GM18507 (cell line): ENCODE measurements around the gene PTGFRN.

Source experiments
- DNase-seq: peaks from one replicate; pipeline ENCODE4 v3.0.0; 2011; ENCODE audit warnings: low read depth; ENCODE audit not compliant: insufficient read length; ENCODE audit errors: extremely low spot score
- FAIRE-seq: peaks from 2 replicates; lab custom pipeline; 2011; peaks lifted over from hg19 to GRCh38; lab: Jason Lieb, UNC

Gene PTGFRN

GRCh38 chr1:116989835-116990234 lies 80.1 kb downstream of the PTGFRN start:
- DNase-seq (no peak), FAIRE-seq (no peak)

DNA sequence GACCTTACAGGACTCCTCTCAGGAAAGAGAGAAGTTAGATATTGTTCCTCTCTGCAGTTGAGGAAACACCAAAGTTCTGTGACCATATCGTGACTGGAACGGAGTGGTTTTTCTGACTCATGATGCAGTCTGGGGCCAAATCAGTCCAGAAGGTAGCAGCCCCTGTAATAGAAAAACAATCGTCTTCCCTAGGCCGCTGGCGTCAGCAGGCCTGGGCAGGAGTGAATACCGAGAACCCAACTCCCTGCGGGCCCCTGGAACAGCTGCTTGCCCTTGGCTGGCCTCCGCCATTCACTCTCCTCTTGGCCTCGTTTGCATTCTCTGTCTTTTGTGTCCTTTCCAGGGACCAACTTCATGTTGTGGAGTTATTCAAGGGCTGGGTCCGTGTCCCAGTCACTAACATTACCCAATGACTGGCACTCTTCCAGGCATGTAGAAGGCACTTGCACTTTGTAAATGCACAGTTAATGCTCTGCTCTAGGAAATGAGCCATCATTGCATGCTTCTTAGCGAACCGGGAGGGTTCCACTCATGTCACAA lies 81.0 kb downstream of the PTGFRN start:
- FAIRE-seq (no peak), DNase-seq (no peak)

GRCh38 chr1:116991171-116991845 lies 81.6 kb downstream of the PTGFRN start:
- DNase-seq (no peak), FAIRE-seq (no peak)

DNA sequence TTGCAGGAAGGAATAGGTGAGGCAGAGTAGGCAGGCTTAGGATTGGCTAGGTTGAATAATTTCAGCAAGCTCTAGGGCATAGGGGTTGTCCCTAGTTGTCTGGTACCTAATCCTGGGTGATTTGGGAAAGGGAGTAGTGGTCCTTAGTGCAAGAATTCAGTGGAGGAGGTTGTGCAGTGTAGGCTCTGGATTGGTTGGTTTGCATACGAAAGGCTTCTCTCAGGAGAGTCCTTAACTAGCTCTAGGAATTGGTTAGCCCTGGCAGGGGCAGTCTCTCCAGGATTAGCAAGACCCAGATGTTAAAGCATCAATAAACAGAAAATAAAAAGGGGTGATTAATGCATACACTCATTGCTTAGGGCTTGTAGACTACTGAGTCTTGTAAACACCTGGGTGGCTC lies 82.2 kb downstream of the PTGFRN start:
- FAIRE-seq, result no peak
- DNase-seq, result no peak

DNA sequence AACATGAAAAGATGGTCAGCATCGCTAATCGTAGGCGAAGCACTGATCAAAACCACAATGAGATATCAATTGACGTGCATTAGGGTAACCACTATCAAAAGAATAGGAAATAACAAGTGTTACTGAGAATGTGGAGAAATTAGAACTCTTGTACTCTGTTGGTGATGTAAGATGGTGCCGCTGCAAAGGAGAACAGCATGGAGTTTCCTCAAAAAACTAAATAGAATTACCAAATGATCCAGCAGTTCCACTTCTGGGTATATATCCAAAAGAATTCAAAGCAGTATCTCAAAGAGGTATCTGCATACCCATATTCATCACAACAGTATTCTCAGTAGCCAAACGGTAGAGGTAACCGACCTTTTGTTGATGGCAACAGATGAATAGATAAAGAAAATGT lies 83.6 kb downstream of the PTGFRN start:
- no peak for FAIRE-seq
- DNase-seq, result no peak

- no peak for FAIRE-seq
- DNase-seq, result no peak
Measured at GRCh38 chr1:116994411-116994810, 84.7 kb downstream of the PTGFRN start.

- no peak for FAIRE-seq
- DNase-seq, result no peak
Measured at GRCh38 chr1:116997066-116997465, 87.3 kb downstream of the PTGFRN start.

GRCh38 chr1:116997636-116998035 lies 87.9 kb downstream of the PTGFRN start:
- FAIRE-seq (no peak), DNase-seq (no peak)

- DNase-seq, result no peak
- no peak for FAIRE-seq
Measured at GRCh38 chr1:116999596-116999995, 89.9 kb downstream of the PTGFRN start.

- FAIRE-seq (peak; percentile 9), DNase-seq (no peak)
Measured at GRCh38 chr1:117000142-117000541, 90.4 kb downstream of the PTGFRN start.

DNA sequence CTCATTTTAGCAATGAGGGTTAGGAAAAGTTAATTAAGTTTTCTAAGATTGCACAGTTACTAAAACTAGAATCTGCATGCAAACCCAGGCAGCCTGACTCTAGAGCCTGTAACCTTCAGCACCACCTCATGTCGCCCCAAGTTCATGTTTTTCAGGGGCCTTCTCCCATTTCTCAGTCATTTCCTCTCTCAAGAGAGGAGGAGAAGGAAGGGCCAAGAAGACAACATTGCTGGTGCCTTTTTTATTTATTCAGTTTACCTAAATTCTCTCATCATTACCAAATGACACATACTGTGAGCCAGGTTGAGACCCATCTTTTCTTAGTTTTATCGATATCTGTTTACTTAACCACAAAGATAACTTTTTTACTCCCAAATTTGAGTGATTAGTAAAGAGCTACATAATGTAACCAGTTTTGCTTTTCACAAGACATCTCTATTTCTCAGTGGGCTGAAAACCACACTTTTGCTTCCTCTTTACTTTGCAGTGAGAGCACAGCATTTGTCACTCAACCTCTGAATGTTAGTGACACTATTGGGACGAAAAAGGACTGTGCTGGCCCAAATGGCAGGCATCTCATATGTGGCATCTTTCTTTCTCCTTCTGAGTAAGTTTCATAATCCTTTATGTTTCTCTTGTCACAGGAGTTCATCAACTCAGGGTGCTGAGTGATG lies 91.7 kb downstream of the PTGFRN start, which contains the start of gene CD101:
TSS of gene CD101 (plus strand) at position 507 of the 674 bp plus-strand sequence. CDS start at position 565, 58 bp downstream.
- DNase-seq (peak; percentile 29), FAIRE-seq (peak; percentile 99)

- no peak for DNase-seq
- peak; percentile 78 for FAIRE-seq
Measured at GRCh38 chr1:117003223-117003875, 93.6 kb downstream of the PTGFRN start.

DNA sequence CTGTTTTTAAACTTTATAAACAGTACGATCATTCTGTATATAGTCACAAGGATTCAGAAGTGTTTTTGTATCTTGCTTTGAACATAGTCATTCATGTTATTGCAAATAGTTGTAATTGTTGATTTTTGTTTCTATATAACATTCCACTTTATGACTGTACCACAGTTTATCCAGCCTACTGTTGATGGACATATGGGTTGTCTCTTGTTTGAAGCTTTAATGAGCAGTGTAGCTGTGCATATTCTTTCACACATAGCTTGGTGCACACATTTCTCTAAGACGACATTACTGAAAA lies 98.0 kb downstream of the PTGFRN start:
- FAIRE-seq, result no peak

GRCh38 chr1:117008656-117009055 lies 98.9 kb downstream of the PTGFRN start:
- DNase-seq, result no peak

More for the DNA sequence above, 98.0 kb downstream of the PTGFRN start:
- no peak for DNase-seq

DNA sequence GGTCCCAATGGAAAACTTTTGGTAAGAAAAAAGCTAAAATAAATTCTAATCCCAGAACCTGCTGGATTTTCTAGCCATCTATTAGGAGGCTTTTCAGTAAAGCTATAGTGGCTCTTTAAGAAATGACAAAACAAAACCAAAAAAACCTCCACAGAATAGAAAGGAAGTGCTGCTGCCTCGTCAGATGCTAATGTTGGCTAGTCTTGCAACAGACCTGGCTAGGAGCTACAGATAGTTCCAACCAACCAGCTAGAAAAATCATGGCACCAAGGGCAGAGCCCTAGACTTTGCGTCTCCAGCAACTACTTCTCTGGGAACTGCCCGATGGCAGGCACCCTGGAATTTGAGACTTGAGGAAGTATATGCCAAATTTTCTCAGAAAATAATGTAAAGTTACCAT lies 99.4 kb downstream of the PTGFRN start:
- DNase-seq (no peak), FAIRE-seq (peak; percentile 26)

More at GRCh38 chr1:117008656-117009055, 98.9 kb downstream of the PTGFRN start:
- FAIRE-seq, result no peak

DNA sequence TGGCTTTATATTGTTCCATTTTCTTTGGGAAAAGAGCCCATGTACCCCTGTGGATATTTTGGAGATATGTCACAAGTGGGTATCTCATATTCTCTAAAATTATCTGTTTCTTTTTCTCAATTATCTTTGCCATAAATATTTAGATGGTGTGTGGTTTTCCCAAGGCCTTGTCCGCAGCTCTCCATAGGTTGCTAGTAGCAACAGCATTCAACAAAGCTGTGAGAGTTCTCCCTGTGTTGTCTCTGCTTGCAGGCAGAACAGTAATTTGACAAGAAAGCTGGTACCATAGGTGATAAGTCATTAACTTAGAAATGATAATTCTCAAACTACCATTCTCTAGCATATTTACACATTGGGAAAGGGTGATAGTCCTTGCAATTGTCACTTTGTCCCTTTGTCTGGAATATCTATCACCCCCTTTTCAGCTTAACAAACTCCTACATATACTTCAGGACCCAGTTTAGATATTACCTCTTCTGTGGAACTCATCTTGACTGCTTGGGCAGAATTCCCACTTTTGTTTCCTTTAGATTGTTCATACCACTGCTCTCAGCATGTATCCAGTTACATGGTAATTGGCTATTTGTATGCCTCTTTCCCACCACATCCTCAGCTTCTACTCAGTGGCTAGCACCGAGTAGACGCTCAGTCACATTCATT lies 100.7 kb downstream of the PTGFRN start:
- no peak for DNase-seq
- FAIRE-seq, result no peak

DNA sequence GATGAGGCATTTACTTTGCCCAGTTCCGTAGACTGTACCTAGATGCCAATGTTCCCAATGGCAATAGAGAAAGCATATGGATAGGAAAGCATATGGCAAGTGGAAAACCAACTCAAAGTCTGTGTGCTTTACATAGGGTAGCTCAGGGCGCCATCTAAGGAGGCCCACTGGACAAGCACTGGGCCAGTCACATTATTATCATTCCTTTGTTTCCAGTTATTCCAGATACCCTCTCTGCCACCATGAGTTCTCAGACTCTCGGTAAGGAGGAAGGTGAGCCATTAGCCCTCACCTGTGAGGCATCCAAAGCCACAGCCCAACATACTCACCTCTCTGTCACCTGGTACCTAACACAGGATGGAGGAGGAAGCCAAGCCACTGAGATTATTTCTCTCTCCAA lies 101.6 kb downstream of the PTGFRN start:
- FAIRE-seq (no peak), DNase-seq (no peak)

- DNase-seq (no peak), FAIRE-seq (no peak)
Measured at GRCh38 chr1:117013309-117013858, 103.7 kb downstream of the PTGFRN start.

- DNase-seq (no peak), FAIRE-seq (no peak)
Measured at GRCh38 chr1:117014209-117014608, 104.5 kb downstream of the PTGFRN start.

- FAIRE-seq, result no peak
- DNase-seq, result no peak
Measured at GRCh38 chr1:117015724-117016123, 106.0 kb downstream of the PTGFRN start.
